Measurements from ENCODE around the gene LINC01488.

DNA sequence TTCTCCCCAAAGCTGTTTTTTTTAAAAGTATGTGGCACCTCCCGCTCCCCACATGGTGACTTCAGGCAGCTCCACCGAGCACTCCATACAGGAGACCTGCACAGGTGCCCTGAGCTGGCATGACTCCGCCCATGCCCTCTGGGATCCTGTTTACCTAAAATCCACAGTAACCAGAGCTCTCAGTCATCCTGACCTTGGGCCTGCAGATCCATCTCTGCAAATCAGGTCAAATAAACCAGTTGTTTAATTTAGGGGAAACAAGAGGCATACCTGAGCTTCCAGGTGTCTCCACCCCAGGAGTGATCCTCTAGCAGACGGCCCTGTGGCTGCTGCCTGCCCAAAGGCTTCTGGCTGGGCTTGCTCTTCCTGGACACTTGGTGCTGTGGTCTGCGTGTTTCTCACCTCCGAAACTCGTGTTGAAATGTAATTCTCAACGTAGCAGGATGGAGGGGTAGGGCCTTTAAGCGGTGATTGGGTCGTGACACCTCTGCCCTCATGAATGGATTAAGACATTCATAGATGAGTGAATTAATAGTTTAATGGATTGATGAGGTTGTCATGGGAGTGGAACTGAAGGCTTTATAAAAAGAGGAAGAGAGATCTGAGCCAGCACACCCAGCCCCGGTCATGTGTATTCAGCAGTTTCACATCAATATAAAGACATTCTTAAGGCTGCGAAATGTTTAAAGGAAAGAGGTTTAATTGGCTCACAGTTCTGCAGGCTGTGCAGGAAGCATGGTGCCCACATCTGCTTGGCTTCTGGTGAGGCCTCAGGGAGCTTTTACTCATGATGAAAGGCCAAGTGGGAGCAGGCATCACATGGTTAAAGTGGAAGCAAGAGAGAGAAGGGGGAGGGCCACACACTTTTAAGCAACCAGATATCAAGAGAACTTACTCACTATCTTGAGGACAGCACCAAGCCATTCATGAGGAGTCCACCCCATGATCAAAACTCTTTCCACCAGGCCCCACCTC is 34.1 kb downstream of the LINC01488 start:
- TF ChIP-seq, protein P1, sequence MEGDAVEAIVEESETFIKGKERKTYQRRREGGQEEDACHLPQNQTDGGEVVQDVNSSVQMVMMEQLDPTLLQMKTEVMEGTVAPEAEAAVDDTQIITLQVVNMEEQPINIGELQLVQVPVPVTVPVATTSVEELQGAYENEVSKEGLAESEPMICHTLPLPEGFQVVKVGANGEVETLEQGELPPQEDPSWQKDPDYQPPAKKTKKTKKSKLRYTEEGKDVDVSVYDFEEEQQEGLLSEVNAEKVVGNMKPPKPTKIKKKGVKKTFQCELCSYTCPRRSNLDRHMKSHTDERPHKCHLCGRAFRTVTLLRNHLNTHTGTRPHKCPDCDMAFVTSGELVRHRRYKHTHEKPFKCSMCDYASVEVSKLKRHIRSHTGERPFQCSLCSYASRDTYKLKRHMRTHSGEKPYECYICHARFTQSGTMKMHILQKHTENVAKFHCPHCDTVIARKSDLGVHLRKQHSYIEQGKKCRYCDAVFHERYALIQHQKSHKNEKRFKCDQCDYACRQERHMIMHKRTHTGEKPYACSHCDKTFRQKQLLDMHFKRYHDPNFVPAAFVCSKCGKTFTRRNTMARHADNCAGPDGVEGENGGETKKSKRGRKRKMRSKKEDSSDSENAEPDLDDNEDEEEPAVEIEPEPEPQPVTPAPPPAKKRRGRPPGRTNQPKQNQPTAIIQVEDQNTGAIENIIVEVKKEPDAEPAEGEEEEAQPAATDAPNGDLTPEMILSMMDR (conservative IDR thresholded peaks at IDR 0.05; ENCODE audit: low read depth in 2 of 2), result no peak
- no peak for TF ChIP-seq EZH2 (IDR thresholded peaks at IDR 0.05; ENCODE audit: low read depth, unreplicated experiment)
- TF ChIP-seq POLR2AphosphoS5 (IDR thresholded peaks at IDR 0.05; ENCODE audit: low read depth), result no peak
- TF ChIP-seq, protein P2, sequence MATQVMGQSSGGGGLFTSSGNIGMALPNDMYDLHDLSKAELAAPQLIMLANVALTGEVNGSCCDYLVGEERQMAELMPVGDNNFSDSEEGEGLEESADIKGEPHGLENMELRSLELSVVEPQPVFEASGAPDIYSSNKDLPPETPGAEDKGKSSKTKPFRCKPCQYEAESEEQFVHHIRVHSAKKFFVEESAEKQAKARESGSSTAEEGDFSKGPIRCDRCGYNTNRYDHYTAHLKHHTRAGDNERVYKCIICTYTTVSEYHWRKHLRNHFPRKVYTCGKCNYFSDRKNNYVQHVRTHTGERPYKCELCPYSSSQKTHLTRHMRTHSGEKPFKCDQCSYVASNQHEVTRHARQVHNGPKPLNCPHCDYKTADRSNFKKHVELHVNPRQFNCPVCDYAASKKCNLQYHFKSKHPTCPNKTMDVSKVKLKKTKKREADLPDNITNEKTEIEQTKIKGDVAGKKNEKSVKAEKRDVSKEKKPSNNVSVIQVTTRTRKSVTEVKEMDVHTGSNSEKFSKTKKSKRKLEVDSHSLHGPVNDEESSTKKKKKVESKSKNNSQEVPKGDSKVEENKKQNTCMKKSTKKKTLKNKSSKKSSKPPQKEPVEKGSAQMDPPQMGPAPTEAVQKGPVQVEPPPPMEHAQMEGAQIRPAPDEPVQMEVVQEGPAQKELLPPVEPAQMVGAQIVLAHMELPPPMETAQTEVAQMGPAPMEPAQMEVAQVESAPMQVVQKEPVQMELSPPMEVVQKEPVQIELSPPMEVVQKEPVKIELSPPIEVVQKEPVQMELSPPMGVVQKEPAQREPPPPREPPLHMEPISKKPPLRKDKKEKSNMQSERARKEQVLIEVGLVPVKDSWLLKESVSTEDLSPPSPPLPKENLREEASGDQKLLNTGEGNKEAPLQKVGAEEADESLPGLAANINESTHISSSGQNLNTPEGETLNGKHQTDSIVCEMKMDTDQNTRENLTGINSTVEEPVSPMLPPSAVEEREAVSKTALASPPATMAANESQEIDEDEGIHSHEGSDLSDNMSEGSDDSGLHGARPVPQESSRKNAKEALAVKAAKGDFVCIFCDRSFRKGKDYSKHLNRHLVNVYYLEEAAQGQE (IDR thresholded peaks at IDR 0.05; ENCODE audit: unreplicated experiment), result no peak
- no peak for TF ChIP-seq EZH2phosphoT487 (IDR thresholded peaks at IDR 0.05; ENCODE audit: unreplicated experiment)
- TF ChIP-seq ZNF114 (CRISPR knock-in tag; IDR thresholded peaks at IDR 0.05), result no peak
- TF ChIP-seq, protein P3, sequence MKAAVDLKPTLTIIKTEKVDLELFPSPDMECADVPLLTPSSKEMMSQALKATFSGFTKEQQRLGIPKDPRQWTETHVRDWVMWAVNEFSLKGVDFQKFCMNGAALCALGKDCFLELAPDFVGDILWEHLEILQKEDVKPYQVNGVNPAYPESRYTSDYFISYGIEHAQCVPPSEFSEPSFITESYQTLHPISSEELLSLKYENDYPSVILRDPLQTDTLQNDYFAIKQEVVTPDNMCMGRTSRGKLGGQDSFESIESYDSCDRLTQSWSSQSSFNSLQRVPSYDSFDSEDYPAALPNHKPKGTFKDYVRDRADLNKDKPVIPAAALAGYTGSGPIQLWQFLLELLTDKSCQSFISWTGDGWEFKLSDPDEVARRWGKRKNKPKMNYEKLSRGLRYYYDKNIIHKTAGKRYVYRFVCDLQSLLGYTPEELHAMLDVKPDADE (IDR thresholded peaks at IDR 0.05), result no peak
- no peak for TF ChIP-seq ZNF331 (CRISPR knock-in tag; IDR thresholded peaks at IDR 0.05; ENCODE audit: low read depth)
- TF ChIP-seq CREB1 (CRISPR knock-in tag; IDR thresholded peaks at IDR 0.05; ENCODE audit: low read depth), result no peak
